Measurements from ENCODE around the gene NRG2. TPM values are rescaled to one million over a fixed set of nuclear protein-coding genes. Genes with fewer than 3 reads are reported as not detected.

The NRG2 gene
- total RNA-seq, 4 donors from 2014 or later: 2.5 to 21.2 (median 4.5) TPM; not detected in 1

- TF ChIP-seq POLR2A (IDR thresholded peaks at IDR 0.05) (no peak), CTCF (IDR thresholded peaks at IDR 0.05) (no peak)
- H3K27me3 ChIP-seq: peaks cover 0 to 4% of the 10 kb centered on the region in 2 donors
- DNase-seq: no peak
- H3K4me3 ChIP-seq: no peak overlapping the region
- no peaks in the 10 kb centered on the region for H3K36me3 ChIP-seq
- intact Hi-C loops (cut with DNase I; ENCODE audit: low total_unique reads): no loop called here
- no peaks in the 10 kb centered on the region for H3K9me3 ChIP-seq
- no peaks in the 10 kb centered on the region for H3K4me1 ChIP-seq
- H3K27ac ChIP-seq: no peak overlapping the region
These were observed 44.3 kb downstream of the NRG2 start for GRCh38 chr5:139998837-139999236.

GRCh38 chr5:139997276-139997675 lies 45.8 kb downstream of the NRG2 start:
- Histone ChIP-seq H3K4me3 (no peak overlapping the region), H3K9me3 (no peaks in the 10 kb centered on the region), H3K36me3 (no peaks in the 10 kb centered on the region), H3K27ac (no peak overlapping the region), H3K4me1 (no peaks in the 10 kb centered on the region), H3K27me3 (no peaks in the 10 kb centered on the region)
- TF ChIP-seq CTCF (IDR thresholded peaks at IDR 0.05) (no peak), POLR2A (IDR thresholded peaks at IDR 0.05) (no peak)
- intact Hi-C loops (cut with DNase I; ENCODE audit: low total_unique reads): no loop called here
- DNase-seq: no peak

GRCh38 chr5:139995929-139996328 lies 47.2 kb downstream of the NRG2 start:
- H3K27ac ChIP-seq: no peak overlapping the region
- H3K4me3 ChIP-seq: no peak overlapping the region
- intact Hi-C loops (cut with DNase I; ENCODE audit: low total_unique reads): no loop called here
- H3K4me1 ChIP-seq: no peaks in the 10 kb centered on the region
- no peak for DNase-seq
- H3K36me3 ChIP-seq: no peaks in the 10 kb centered on the region
- TF ChIP-seq CTCF (IDR thresholded peaks at IDR 0.05) (no peak), POLR2A (IDR thresholded peaks at IDR 0.05) (no peak)
- no peaks in the 10 kb centered on the region for H3K9me3 ChIP-seq
- no peaks in the 10 kb centered on the region for H3K27me3 ChIP-seq

GRCh38 chr5:139994234-139994633 lies 48.9 kb downstream of the NRG2 start:
- no peaks in the 10 kb centered on the region for H3K27me3 ChIP-seq
- TF ChIP-seq POLR2A (IDR thresholded peaks at IDR 0.05) (no peak), CTCF (IDR thresholded peaks at IDR 0.05) (no peak)
- no peak overlapping the region for H3K4me3 ChIP-seq
- H3K9me3 ChIP-seq: no peaks in the 10 kb centered on the region
- H3K4me1 ChIP-seq: no peaks in the 10 kb centered on the region
- no peaks in the 10 kb centered on the region for H3K36me3 ChIP-seq
- intact Hi-C loops (cut with DNase I; ENCODE audit: low total_unique reads): no loop called here
- H3K27ac ChIP-seq: no peak overlapping the region
- no peak for DNase-seq

GRCh38 chr5:139985733-139986132 lies 57.4 kb downstream of the NRG2 start:
- TF ChIP-seq CTCF (IDR thresholded peaks at IDR 0.05): no peak
- TF ChIP-seq POLR2A (IDR thresholded peaks at IDR 0.05): no peak
- no peaks in the 10 kb centered on the region for H3K36me3 ChIP-seq
- no peaks in the 10 kb centered on the region for H3K4me1 ChIP-seq
- intact Hi-C loops (cut with DNase I; ENCODE audit: low total_unique reads): no loop called here
- no peak overlapping the region for H3K4me3 ChIP-seq
- no peak for DNase-seq
- H3K27ac ChIP-seq: no peak overlapping the region
- H3K27me3 ChIP-seq: no peaks in the 10 kb centered on the region
- no peaks in the 10 kb centered on the region for H3K9me3 ChIP-seq

All from uterus (tissue), 4 donors.